ENCODE measurements around the gene SPRY1.

Gene SPRY1

DNA sequence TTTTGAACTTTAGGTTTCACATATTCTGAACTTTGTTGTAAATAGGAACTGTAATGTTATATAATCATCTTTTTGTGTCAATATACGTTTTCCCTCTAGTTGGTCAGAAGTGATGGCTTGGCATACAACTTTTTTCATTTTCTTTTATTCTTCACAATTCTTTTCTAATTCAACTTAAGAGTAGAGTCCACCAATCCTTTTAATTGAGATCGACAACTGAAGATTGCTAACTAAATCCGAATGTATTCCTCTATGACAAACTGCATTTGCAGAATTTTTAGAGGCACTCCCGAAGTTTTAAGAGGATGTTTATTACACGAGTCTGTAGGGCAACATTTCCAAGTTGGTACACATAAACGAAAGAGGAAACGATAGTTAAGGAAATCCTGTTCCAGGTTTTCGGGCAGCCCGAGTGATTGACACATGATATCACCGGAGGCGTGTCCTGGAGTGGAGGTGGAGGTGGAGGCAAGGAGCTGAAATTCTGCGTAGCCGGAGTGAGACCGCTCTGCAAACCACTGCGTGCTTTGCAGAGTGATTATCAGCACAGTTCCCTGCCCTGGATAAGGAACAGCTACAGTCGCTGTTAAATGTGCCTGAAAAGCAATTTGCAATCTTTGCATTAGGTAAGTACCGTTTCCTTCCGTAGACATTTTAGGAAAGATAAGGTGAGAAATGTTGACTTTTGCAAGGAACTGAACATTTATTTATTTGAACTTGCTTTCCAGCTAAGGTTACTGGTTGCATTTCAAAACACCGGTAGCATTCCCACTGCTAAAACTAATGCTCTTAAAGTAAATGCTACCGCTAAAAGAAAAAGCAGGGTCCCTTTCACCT is at the start of gene SPRY1:
Gene SPRY1, plus strand, starts transcription at position 489 of the 837 bp plus-strand sequence. CDS start 4,797 bp downstream, outside the sequence.
- peak; percentile 85 to 90 for DNase-seq

GRCh38 chr4:123346951-123347350 is 49.6 kb upstream of the SPRY1 start:
- DNase-seq, result no peak

GRCh38 chr4:123348946-123349345 is 47.6 kb upstream of the SPRY1 start:
- no peak for DNase-seq

GRCh38 chr4:123349421-123350190 is 47.0 kb upstream of the SPRY1 start:
- DNase-seq, result no peak

DNA sequence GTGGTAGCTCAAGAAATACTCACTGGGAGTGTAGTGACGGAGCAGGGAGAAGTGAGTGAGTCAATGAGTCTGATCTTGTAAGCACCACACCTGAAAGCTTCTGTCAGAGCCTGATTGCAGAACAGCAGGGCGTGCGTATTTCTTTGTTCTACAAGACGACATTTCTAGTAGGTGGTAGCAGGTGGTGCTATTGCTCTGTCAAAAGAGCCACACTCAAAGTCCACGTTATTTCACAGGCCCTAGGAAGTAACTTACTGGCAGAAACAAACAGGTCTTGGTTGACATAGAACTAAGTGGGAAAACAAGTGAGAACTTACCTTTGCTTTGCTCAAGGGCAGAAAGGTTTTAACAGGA is 46.4 kb upstream of the SPRY1 start:
- DNase-seq, result peak in 1 of 2 experiments; percentile 42

DNA sequence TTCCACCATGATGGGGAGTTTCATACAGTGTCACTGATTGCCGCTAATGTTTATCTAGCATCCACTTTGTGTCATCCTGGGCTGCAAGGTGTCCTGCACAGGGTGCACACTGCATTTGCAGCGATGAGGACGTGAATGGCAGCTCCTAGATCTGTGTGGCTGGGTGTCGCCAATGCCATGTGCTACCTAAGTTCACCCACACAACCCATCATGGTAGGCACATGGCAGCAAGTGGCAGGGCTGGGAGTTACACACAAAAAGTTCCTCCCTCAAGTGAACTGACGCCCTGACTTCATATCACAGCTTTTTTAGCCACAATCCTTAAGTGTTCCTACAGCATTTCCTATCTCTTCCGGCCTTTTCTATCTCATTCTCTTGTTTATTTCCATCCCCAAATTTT is 45.9 kb upstream of the SPRY1 start:
- no peak for DNase-seq

- no peak for DNase-seq
Measured at GRCh38 chr4:123351713-123352112, 44.9 kb upstream of the SPRY1 start.

GRCh38 chr4:123352240-123352945 is 44.2 kb upstream of the SPRY1 start:
- DNase-seq, result no peak

DNA sequence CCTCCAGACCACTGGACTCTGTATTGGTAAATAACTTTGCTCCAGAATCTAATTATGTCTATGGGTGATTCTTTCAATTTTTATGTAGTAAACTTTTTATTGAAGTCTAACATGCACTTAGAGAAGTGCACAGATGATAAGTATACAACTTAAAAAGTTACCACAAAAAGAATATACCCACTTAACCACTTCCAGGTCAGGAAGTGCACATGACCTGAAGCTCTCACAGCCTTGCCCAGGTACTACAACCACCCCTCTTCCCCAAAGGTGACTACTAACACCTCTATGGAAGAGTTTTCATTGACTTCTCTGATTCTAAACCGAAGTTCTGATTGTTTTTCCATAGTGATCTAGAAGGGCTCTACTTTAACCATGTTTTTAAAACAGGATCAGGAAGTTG is 43.6 kb upstream of the SPRY1 start:
- no peak for DNase-seq

GRCh38 chr4:123353656-123354055 is 42.9 kb upstream of the SPRY1 start:
- DNase-seq, result no peak

- DNase-seq, result no peak
Measured at GRCh38 chr4:123354701-123355100, 41.9 kb upstream of the SPRY1 start.

GRCh38 chr4:123356921-123357320 is 39.7 kb upstream of the SPRY1 start:
- DNase-seq, result no peak

- DNase-seq, result no peak
Measured at GRCh38 chr4:123359449-123360315, 36.9 kb upstream of the SPRY1 start.

DNA sequence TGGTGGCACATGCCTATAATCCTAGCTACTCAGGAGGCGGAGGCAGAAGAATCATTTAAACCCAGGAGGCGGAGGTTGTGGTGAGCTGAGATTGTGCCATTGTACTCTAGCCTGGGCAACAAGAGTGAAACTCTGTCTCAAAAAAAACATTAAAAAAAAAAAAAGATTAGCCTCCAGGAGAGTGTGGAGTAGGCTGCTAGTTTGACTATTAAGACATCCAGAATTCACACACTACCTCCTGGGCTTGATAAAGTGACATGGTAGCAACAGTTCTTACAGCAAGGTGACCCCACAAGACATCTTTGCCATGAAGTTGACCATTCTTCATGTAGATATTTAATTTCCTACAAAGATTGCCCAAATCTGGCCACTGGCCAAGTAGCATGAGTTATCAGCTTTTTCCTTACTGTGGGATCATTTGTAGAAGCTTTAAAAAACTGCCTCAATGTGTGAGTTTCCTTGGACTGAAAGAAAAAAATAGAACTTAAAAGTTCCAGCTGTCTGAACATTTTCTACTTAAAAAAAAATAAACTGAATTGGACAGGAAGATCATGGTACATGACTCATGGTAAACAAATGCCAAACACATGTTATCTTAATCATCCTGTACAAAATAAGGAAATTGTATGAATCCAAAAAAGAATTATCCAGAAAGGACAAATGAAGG is 35.3 kb upstream of the SPRY1 start:
- DNase-seq, result no peak

DNA sequence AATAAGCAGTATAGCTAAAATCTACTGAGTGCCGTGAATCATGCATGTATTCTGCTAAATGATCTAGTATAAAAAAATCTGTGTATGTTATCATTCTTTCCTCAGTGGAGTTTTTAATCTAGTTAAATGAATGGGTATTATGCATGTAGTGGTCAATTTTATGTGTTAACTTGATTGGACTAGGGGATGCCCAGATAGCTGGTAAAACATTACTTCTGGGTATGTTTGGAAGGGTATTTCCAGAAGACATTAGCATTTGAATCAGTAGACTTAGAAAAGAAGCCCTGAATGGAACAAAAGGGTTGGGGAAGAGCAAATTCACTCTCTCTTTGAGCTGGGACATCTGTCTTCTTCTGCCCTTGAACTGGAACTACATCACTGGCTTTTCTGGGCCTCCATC is 34.5 kb upstream of the SPRY1 start:
- no peak for DNase-seq

DNA sequence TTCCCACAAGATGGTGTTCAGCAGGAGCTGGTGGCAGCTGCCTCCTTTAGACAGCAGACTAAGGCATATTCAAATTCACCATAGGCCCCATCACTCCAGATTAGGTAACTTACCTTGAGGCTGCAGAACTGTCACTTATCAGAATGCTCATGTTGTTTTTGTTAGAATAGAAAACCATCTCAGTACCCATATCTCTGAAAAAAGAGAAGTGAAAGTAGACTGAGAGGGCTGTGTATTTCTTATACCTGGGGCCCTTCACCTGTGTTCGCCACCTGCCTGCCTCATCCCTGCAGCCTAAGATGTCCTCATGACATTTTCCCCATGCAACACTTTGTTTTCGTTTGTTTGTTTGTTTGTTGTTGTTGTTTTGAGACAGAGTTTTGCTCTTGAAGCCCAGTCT is 32.9 kb upstream of the SPRY1 start:
- DNase-seq, result no peak

- DNase-seq, result peak in 1 of 2 experiments; percentile 16
Measured at GRCh38 chr4:123364906-123365305, 31.7 kb upstream of the SPRY1 start.

- DNase-seq, result no peak
Measured at GRCh38 chr4:123365412-123365811, 31.2 kb upstream of the SPRY1 start.

- DNase-seq, result no peak
Measured at GRCh38 chr4:123366144-123366748, 30.3 kb upstream of the SPRY1 start.

- no peak for DNase-seq
Measured at GRCh38 chr4:123378794-123379193, 17.8 kb upstream of the SPRY1 start.

DNA sequence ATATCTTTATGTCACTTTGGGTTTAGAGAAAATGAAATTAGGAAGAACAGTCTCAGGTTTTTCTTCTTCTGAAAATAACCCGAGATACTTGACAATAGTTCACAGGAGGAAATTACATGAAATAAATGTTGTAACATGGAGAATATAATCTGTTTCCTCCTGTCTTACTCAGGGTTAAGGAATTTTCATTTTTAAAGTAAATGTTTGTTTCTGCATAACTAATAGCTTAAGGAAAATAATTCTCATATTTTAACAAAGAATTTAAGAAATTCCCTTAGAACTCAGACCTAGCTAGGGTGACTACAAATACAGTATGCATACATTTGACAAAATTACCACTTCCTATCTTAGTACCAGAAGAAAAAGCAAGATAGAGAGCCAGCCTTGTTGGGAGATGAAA is 17.2 kb upstream of the SPRY1 start:
- DNase-seq, result no peak
